ENCODE data around the gene ENPP6. TPM values are rescaled to one million over a fixed set of nuclear protein-coding genes. Genes with fewer than 3 reads are reported as not detected.

ENPP6 gene
- total RNA-seq, result not detected in 2 replicates

DNA sequence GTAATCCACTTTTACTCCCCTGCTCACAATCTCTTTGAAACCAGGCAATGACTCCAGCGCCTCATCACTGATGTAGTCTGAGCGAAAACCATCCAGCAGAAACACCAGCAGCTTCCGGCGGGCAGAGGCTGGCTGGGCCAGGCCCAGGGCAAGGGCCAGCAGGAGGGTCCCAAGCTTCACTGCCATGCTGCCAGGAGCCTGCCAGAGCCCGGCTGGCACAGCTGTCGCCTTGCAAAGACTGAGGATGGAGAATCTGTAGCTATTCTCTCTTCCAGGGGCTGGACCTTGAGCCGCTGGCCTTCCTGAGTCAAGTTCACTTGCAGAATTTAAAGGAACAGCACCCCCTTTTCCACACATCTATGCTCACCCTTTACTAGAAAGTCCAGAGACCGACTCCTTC lies at the start of gene ENPP6:
ENPP6 (minus strand) TSS at position 240 of the 400 bp plus-strand sequence; CDS start at position 186, 54 bp downstream.

